GM18505 (cell line): ENCODE data around the gene TULP4.
"Not testable (repeated sequence)": the region's sequence is repeated elsewhere in the genome, so short reads cannot be mapped to it uniquely, and the experiment has no call there.

ENCODE experiments used
- ATAC-seq: cut with Tn5 transposase; IDR thresholded peaks from one replicate; pipeline ENCODE4 v1.9.1; 2021; ENCODE audit not compliant: unreplicated experiment
- POLR2A ChIP-seq: IDR thresholded peaks from 4 replicates; pipeline ENCODE4 v1.6.1; 2011; ENCODE audit warnings: borderline replicate concordance; ENCODE audit not compliant: insufficient read depth, insufficient read length; ENCODE audit errors: extremely low read depth

The TULP4 gene

DNA sequence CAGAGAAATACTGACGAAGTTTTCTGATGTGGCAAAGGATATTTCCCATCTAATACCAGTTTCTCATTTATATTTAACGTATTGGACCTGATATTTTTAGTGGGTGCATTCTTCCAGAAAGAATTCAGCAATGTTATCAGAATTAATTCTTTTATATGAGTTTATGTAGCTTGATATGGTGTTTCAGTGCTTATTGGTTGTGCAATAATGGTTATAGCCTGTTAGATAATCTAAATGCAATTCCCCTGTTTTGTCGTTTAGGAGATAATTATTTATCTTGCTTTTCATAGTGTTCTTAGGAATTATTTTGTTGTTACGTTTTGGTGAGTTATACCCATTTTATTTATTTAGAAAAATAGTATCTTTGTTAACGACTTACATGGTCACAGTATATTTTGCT is 196.2 kb downstream of the TULP4 start:
- TF ChIP-seq POLR2A, result no peak

DNA sequence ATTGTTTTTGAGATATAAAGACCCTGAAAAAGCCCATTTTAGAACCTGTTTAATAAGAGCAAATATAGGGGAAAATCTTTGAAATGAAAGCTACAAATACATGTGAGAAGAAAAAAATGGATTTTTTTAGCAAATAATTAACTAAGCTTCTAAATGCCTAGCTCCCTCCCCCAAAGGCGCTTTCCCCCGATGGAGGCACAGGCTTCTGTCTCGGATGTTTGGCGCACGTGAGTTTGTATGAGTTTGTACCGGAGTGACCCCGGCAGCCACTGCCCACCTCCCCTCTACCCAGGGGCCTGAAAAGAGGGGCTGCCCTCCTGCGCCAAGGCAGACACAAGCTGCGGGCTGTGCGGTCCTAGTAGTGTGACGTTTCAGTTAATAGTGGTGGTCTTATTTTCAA is 197.2 kb downstream of the TULP4 start:
- ATAC-seq, result no peak
- TF ChIP-seq POLR2A, result no peak

More for the DNA sequence above, 196.2 kb downstream of the TULP4 start:
- no peak for ATAC-seq

DNA sequence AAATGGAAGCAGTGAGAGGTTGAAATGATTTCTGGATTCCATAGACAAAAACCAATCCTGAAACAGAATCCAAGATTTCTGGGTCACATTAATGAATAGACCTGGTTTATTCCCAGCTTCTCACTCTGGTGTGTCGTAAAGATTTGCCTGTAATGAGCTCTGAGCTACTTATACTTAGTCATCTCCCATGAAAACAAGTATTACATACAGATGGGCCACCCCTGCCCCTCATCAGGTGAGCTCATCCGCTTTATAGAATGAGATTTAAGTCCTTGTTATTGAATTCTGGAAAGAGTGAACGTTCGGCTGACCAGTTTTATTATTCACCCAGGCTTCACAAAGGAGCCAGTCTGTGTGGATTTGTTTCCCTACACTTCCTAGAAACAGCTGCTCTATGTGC is 200.5 kb downstream of the TULP4 start:
- no peak for ATAC-seq
- no peak for TF ChIP-seq POLR2A

DNA sequence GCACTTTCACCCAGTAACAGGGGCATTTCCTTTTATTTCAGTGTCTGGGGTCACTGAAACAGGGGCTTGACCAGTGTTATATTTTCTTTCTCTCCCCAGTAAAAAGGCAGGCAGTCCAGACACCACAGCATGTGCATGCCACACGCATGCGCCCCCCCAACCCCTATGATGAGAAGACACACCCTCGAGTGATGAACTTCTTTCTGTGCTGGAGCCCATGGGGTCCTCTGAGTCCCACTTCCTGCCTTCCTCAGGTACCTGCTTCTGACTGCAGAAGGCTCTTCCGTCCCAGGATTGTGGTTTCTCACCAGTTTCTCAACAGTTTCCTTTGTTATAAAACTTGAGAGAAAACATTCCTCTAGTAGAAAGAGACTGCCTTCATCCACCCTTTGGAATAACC is 201.9 kb downstream of the TULP4 start:
- TF ChIP-seq POLR2A, result no peak
- no peak for ATAC-seq

DNA sequence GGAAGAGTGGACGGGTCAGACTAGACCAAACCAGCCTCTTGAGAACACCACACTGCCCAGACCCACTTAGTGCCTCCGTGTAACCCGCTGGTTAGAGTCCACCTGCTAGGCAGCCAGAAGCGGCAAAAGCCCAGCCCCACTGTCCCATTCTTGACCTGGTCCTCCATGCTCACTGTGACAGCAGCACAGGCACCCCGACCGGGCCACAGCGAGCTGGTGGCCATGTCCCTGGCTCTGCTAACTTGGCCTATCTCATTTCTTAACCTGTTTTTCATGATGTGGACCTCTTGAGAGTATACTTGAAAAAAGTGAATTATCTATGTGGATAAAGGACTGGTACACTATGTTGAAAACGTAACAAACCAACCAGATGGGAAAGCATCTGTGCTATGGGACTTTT is 202.7 kb downstream of the TULP4 start:
- no peak for TF ChIP-seq POLR2A
- no peak for ATAC-seq

DNA sequence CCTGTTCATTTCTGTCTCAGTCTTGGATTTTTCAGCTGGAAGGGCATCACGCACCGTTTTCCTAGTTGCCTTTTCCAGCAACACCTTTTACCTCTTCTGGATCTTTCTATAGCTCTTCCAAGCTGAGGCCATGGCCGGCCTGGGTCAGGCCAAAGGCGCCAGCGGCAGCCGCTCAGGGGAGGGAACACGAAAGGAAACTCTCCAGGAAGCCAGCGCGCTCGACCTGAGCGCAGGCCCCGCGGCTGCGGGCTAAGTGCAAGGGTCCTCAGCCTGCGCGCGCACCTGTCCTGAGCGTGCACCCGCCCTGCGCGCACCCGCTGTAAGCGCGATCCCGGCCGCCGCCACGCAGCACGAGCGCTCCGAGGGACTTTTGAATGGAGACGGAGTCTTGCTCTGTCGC is 203.8 kb downstream of the TULP4 start:
- no peak for ATAC-seq
- no peak for TF ChIP-seq POLR2A

DNA sequence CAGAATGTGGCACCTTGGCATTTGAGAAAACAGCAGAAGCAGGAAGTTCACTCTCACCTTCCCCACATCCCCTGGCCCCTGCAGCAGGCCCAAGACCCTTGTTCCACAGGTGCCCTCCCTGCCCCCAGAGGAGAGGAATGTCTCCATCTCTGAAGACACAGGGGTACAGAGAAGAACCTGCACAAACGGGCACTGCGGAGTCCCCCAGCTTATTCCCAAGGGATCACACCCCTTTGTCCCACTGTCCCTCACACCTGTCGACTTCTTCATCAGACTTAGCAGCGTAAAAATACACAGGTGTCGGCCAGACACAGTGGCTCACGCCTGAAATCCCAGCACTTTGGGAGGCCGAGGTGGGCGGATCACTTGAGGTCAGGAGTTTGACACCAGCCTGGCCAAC is 204.8 kb downstream of the TULP4 start:
- no peak for ATAC-seq
- TF ChIP-seq POLR2A, result no peak

DNA sequence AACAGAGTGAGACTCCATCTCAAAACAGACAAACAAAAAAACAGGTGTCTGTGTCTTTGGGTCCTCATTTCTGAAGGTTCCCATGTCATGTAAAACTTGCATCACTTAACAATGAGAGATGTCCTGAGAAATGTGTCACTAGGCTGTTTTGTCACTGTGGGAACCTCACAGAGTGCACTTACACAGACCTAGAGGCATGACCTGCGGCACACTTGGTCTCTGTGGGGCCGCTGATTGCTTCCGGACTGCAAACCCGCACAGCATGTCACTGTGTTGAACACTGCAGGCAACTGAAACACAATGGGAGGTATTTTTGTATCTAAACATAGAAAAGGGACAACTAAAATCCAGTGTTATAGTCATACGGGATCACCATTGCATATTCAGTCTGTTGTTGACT is 205.3 kb downstream of the TULP4 start:
- peak; percentile 44 for ATAC-seq
- TF ChIP-seq POLR2A, result no peak

DNA sequence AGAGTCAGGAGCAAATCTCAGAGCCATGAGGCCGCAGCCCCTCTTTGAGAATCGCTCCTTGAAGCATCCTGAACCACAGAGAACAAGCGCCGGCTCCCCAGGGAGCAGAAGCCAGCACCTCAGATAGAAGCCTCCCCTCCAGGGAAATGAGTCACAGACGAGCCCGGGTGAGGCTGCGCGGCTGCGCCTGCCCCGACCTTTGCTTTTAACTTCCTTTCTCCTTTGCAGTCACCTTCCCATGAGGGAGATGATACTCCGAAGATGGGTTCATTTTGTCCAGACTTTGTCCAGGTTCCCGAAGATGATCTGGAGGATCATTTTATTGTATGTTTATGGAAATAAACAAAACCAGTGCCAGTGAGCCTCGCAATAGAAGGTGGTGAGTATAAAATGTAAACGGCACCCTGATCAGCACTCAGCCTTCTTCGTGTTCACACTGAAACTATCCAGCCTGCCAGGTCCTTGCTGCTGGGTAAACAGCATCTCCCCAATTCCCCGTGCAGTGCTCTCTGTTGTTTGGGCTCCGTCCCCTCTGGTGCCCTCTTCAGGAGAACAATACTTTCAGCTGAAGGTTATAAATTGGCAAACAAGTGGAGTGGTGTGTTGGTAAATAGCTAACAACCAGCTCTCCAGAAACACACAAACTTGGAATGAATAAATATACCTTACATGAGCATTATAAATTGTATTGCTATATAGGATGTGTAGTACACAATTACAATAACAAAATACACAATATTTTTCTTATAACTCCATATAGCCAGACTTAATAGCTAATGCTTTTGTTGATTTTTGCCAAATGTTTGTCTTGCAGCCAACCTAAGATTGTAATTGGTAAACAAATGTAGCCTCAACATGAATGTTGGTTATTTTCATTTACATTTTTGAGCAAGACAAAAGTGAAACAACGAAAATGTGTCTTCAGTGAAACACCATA is 206.2 kb downstream of the TULP4 start:
- no peak for TF ChIP-seq POLR2A
- ATAC-seq, result peak; percentile 70

DNA sequence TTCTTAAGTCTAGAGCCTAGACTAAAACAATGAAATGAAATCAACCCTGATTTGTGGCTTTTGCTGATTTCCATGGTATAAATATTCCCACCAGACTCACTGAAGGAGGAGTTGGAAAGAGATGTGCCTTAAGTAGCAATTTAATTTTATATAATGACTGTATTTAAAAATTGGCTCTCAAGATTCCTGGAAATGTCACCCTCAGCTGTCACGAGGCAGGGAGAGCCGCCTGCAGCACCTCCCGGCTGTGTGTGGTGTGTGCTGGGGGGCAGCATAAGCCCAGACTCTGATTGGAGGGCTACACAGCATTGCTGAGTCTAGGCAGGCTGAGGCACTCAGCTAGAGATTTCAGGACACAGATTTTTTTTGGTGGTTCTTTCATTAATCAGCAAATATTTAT is 207.0 kb downstream of the TULP4 start:
- no peak for TF ChIP-seq POLR2A
- no peak for ATAC-seq

DNA sequence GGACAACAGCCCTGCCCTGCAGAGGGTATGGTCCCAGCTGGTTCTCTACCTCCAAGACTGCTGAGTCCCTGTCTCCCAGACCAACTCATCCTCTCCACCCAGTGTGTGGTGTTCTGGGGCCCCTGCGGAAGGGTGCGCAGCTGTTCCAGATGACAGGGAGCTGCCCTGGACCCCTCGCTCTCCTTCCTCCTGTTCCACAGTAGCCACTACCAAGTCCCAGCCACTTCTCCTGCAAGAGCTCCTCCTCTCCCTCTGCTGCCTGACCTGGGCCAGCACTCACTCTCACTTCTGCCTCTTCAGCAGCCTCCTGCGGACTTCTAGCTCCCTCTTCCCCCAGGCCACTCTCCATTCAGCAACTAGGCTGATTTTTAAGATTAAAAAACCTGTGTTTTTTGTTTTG is 207.5 kb downstream of the TULP4 start:
- TF ChIP-seq POLR2A, result no peak
- no peak for ATAC-seq

DNA sequence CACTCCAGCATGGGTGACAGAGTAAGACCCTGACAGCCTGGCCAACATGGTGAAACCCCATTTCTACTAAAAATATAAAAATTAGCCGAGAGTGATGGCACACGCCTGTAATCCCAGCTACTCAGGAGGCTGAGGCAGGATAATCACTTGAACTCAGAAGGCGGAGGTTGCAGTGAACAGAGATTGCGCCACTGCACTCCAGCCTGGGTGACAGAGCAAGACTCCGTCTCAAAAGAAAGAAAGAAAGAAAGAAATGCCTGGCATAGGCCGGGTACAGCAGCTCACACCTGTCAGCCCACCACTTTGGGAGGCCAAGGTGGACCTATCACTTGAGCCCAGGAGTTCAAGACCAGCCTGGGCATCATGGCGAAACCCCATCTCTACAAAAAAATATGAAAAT is 208.7 kb downstream of the TULP4 start:
- not testable (repeated sequence) for ATAC-seq

DNA sequence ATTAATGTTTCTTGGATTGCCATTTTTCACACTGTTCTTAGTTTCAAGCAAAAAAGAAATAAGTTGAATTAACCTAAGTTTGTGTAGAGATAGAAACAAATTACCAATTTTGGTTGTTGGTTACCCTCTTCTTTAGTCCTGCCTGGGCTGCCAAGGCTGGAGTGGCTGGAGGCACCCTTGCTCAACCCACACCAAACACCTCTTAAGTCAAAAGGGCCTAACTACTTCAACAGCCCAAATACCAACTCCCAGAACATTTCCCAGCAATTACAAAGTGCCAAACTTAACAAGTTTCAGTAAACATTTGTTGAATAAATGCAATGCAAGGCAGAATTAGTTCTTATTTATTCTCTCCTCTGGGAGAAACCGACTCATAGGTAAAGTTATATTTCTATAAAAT is 209.5 kb downstream of the TULP4 start:
- TF ChIP-seq POLR2A, result no peak

DNA sequence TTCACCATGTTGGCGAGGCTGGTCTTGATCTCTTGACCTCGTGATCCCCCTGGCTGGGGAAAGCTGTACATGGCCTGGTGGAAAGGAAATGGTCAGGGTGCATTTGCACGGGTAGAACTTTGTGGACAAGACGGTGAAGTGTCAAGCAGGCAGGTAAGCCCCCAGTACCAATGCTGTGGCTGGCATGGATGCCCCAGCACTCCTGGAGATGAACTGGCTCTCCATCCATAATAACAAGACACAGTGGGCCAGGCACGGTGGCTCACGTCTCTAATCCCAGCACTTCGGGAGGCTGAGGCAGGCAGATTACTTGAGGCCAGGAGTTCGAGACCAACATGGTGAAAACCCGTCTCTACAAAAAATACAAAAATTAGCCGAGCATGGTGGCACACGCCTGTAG is 210.4 kb downstream of the TULP4 start:
- ATAC-seq, result no peak

More for the DNA sequence above, 209.5 kb downstream of the TULP4 start:
- ATAC-seq, result no peak

More for the DNA sequence above, 210.4 kb downstream of the TULP4 start:
- TF ChIP-seq POLR2A, result no peak
